Spleen (tissue), 11 donors: Measurements from ENCODE around the gene RLF. TPM values are rescaled to one million over a fixed set of nuclear protein-coding genes. Genes with fewer than 3 reads are reported as not detected.

Experiments
- DNase-seq: peaks from one replicate; pipeline ENCODE4 v3.0.0-alpha.2; 2020
- H3K27ac ChIP-seq, 8 donors: fragments of 200-600 bp; sonication (generic) in 7 of 8; 1 replicate in 4 of 8; 2 replicates in 4 of 8; pipeline versions ENCODE4 v1.5.0 to v1.8.0; 2016 to 2021; ENCODE audit warnings: inconsistent platforms in 4 of 8, mild to moderate bottlenecking in 4 of 8, moderate library complexity in 1 of 8
- H3K27me3 ChIP-seq, 7 donors: fragments of 200-600 bp; sonication (generic) in 6 of 7; replicated peaks in 1 of 7; 1 replicate in 4 of 7; 2 replicates in 3 of 7; pipeline versions ENCODE4 v1.5.0 to v1.8.0; 2016 to 2021; ENCODE audit warnings: inconsistent platforms in 3 of 7, mild to moderate bottlenecking in 1 of 7
- H3K36me3 ChIP-seq, 6 donors: fragments of 200-600 bp; sonication (generic) in 5 of 6; 1 replicate in 4 of 6; 2 replicates in 2 of 6; pipeline versions ENCODE4 v1.5.0 to v1.8.0; 2016 to 2021; ENCODE audit warnings: inconsistent platforms in 2 of 6
- H3K4me1 ChIP-seq, 6 donors: fragments of 200-600 bp; sonication (generic) in 5 of 6; 1 replicate in 3 of 6; 2 replicates in 3 of 6; pipeline versions ENCODE4 v1.5.0 to v1.8.0; 2016 to 2021; ENCODE audit warnings: inconsistent platforms in 3 of 6
- H3K4me3 ChIP-seq, 8 donors: fragments of 200-600 bp; sonication (generic) in 7 of 8; 1 replicate in 4 of 8; 2 replicates in 4 of 8; pipeline versions ENCODE4 v1.5.0 to v1.8.0; 2016 to 2021; ENCODE audit warnings: inconsistent platforms in 4 of 8, mild to moderate bottlenecking in 4 of 8, moderate library complexity in 2 of 8
- H3K9me3 ChIP-seq, 8 donors: fragments of 200-600 bp; sonication (generic) in 7 of 8; 1 replicate in 4 of 8; 2 replicates in 4 of 8; pipeline versions ENCODE4 v1.5.0 to v1.8.0; 2016 to 2021; ENCODE audit warnings: inconsistent platforms in 4 of 8
- POLR2A ChIP-seq, 3 donors: fragments of 450-650 bp; IDR thresholded peaks; one replicate each; pipeline ENCODE4 v1.5.1; 2017; ENCODE audit warnings: antibody characterized with exemption in 3 of 3, mild to moderate bottlenecking in 1 of 3
- POLR2AphosphoS5 ChIP-seq, 3 donors: sonication (generic); formaldehyde crosslinking; IDR thresholded peaks; one replicate each; pipeline ENCODE4 v1.5.1; 2017; ENCODE audit warnings: antibody characterized with exemption in 3 of 3
- WGBS, 5 donors: extraction: QIAGEN DNeasy Blood & Tissue Kit in 3 of 5; methylation state at CpG; one replicate each; pipeline versions ENCODE4 v1.1.5 to v1.1.7; 2013 to 2018; 5-methylcytosine and 5-hydroxymethylcytosine counted together
- intact Hi-C: fragments of 100-400 bp; cut with DNase I; formaldehyde crosslinking; loops from one replicate; pipeline ENCODE4 v1.15.0; 2023; ENCODE audit warnings: low total_unique reads
- polyA plus RNA-seq, 3 donors: library from polyadenylated mRNA; stranded (reverse); fragments of 200-250 nt; gene quantifications; one replicate each; pipeline ENCODE4 v1.2.1, GENCODE V29; 2013
- total RNA-seq, 7 donors: library from RNA; depleted of rRNA in 3 of 7; stranded (reverse); fragments of >200 nt in 3 of 7; fragmentation: NEBNext Ultra II Directional in 4 of 7; extraction: Animal tissue kit (Norgen Biotek cat#: 25700) in 4 of 7; gene quantifications; one replicate each; pipeline versions ENCODE4 v1.1.0 to v1.2.1, GENCODE V29; 2016 to 2021
- TF ChIP-seq, protein P1 (sequence below), 11 experiments: fragments of 200-600 bp in 7 of 11; fragments of 450-650 bp in 4 of 11; sonication (generic) in 4 of 11; IDR thresholded peaks in 8 of 11; conservative IDR thresholded peaks in 3 of 11; 1 replicate in 7 of 11; 2 replicates in 4 of 11; pipeline versions ENCODE4 v1.4.0 to v1.8.0; 2016 to 2021; ENCODE audit warnings: antibody characterized with exemption in 11 of 11, inconsistent platforms in 4 of 11, mild to moderate bottlenecking in 1 of 11
- donor health status: healthy with polysubstance abuse.
- donor health status: DM: no; HTN: no; CAD: no; lungs with moderate emphysema.
- donor health status: DM: no; HTN: no; CAD: no.
- donor health status: Bipolar disorder and iron deficiency.
- donor health status: healthy.
- donor health status: DM: no; HTN: no; CAD: no.
- donor health status: DM: yes; HTN: yes; CAD: no.

The RLF gene
- total and polyA plus RNA-seq, 10 donors, result 3.8 to 26.3 (median 16.8) TPM

DNA sequence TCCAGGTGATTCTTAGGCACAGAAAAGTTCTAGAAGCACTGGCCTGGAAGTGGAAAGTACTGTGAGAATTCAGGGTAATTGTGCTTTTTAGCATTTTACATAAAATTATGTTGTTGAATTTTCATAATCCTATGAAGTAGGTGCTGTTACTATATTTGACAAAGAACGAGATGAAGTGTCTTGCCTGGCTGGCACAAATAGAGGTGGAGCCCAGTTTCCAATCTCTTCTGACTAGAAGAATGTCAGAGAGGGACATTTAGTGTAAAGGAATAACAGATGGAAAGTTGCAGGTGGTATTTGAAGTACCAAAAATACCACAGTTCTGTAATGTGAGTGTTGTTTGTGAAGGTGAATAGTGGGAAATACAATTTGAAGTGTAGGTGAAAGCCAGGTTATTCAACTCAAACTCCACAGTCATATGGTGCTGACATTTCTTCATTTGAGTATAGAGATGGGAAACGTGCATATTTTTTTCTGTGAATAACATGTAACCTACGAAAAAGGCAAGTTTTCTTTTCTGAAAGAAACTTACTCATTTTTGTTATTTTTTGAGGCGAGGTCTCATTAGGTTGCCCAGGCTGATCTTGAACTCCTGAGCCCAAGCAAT is 83.1 kb downstream of the RLF start:
- H3K27me3 ChIP-seq, result no peaks in the 10 kb centered on the region
- intact Hi-C loops, result no loop called here
- H3K36me3 ChIP-seq, result peaks cover 0 to 11% (median under 1%) of the 10 kb centered on the region in 6 donors
- 62 to 84% (median 75%) methylated on average over 4 of the region's 4 CpGs for WGBS, 5 donors
- peaks cover 0 to 14% (median 2%) of the 10 kb centered on the region in 6 donors for H3K4me1 ChIP-seq
- no peak for DNase-seq
- TF ChIP-seq, protein P1, sequence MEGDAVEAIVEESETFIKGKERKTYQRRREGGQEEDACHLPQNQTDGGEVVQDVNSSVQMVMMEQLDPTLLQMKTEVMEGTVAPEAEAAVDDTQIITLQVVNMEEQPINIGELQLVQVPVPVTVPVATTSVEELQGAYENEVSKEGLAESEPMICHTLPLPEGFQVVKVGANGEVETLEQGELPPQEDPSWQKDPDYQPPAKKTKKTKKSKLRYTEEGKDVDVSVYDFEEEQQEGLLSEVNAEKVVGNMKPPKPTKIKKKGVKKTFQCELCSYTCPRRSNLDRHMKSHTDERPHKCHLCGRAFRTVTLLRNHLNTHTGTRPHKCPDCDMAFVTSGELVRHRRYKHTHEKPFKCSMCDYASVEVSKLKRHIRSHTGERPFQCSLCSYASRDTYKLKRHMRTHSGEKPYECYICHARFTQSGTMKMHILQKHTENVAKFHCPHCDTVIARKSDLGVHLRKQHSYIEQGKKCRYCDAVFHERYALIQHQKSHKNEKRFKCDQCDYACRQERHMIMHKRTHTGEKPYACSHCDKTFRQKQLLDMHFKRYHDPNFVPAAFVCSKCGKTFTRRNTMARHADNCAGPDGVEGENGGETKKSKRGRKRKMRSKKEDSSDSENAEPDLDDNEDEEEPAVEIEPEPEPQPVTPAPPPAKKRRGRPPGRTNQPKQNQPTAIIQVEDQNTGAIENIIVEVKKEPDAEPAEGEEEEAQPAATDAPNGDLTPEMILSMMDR (IDR thresholded peaks at IDR 0.05 in 8 of 11, conservative IDR thresholded peaks at IDR 0.05 in 3 of 11), result no peak
- TF ChIP-seq POLR2A (IDR thresholded peaks at IDR 0.05) (no peak), POLR2AphosphoS5 (IDR thresholded peaks at IDR 0.05) (no peak)
- H3K27ac ChIP-seq, result no peak overlapping the region
- no peaks in the 10 kb centered on the region for H3K9me3 ChIP-seq
- no peak overlapping the region for H3K4me3 ChIP-seq

DNA sequence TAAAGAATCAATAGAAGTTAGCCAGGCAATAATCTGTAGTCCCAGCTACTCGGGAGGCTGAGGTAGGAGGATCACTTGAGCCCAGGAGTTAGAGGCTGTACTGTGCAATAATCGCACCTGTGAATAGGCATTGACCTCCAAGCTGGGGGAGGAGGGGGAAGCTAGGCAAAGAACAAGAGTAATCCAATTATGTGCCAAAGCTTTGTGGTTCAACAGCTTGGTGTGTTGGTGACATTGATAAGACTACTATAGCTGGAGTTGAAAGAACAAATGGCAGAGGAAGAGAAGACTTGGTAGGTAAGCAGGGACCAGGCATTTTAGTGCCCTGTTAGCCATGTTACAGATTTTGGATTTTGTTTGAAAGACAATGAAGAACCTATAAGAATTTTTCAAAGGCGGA is 84.5 kb downstream of the RLF start:
- Histone ChIP-seq H3K27me3 (no peaks in the 10 kb centered on the region), H3K4me3 (no peak overlapping the region), H3K27ac (no peak overlapping the region), H3K36me3 (no peaks in the 10 kb centered on the region), H3K4me1 (peaks cover 0 to 14% (median 2%) of the 10 kb centered on the region in 6 donors), H3K9me3 (no peaks in the 10 kb centered on the region)
- intact Hi-C loops, result no loop called here
- TF ChIP-seq POLR2A (IDR thresholded peaks at IDR 0.05), result no peak
- TF ChIP-seq, protein P1 (IDR thresholded peaks at IDR 0.05 in 8 of 11, conservative IDR thresholded peaks at IDR 0.05 in 3 of 11), result no peak
- no peak for TF ChIP-seq POLR2AphosphoS5 (IDR thresholded peaks at IDR 0.05)
- no peak for DNase-seq
- WGBS, 5 donors, result 86 to 99% (median 95%) methylated on average over 3 of the region's 3 CpGs

GRCh38 chr1:40247655-40248054 is 86.5 kb downstream of the RLF start, which contains the start of gene TMCO2:
Gene TMCO2 (plus strand): TSS chr1:40247937. CDS start chr1:40247994, 57 bp downstream.
- no peaks in the 10 kb centered on the region for H3K27me3 ChIP-seq
- DNase-seq, result no peak
- H3K4me3 ChIP-seq, result no peak within 1 kb of the TSS
- no peak within 1 kb of the TSS for H3K27ac ChIP-seq
- WGBS, 5 donors, result 75 to 94% (median 81%) methylated on average over 1 of the region's 1 CpG
- TF ChIP-seq POLR2A (IDR thresholded peaks at IDR 0.05) (no peak), POLR2AphosphoS5 (IDR thresholded peaks at IDR 0.05) (no peak)
- TF ChIP-seq, protein P1 (IDR thresholded peaks at IDR 0.05 in 8 of 11, conservative IDR thresholded peaks at IDR 0.05 in 3 of 11), result no peak
- intact Hi-C loops, result no loop called here
- no peaks in the 10 kb centered on the region for H3K9me3 ChIP-seq
- H3K36me3 ChIP-seq, result no peaks in the 10 kb centered on the region
- H3K4me1 ChIP-seq, result no peaks in the 10 kb centered on the region

GRCh38 chr1:40248412-40248811 is 87.2 kb downstream of the RLF start:
- H3K27ac ChIP-seq, result no peak overlapping the region
- no peaks in the 10 kb centered on the region for H3K27me3 ChIP-seq
- DNase-seq, result no peak
- H3K36me3 ChIP-seq, result no peaks in the 10 kb centered on the region
- H3K4me3 ChIP-seq, result no peak overlapping the region
- no peaks in the 10 kb centered on the region for H3K4me1 ChIP-seq
- intact Hi-C loops, result no loop called here
- H3K9me3 ChIP-seq, result no peaks in the 10 kb centered on the region
- TF ChIP-seq POLR2A (IDR thresholded peaks at IDR 0.05) (no peak), POLR2AphosphoS5 (IDR thresholded peaks at IDR 0.05) (no peak)
- TF ChIP-seq, protein P1 (IDR thresholded peaks at IDR 0.05 in 8 of 11, conservative IDR thresholded peaks at IDR 0.05 in 3 of 11), result no peak
